Esophagus squamous epithelium (tissue), 5 donors: ENCODE results near the gene P2RX6. TPM values are rescaled to one million over a fixed set of nuclear protein-coding genes. Genes with fewer than 3 reads are reported as not detected.
"Not testable (repeated sequence)": the region's sequence is repeated elsewhere in the genome, so short reads cannot be mapped to it uniquely, and the experiment has no call there.

ENCODE experiments used
- DNase-seq: peaks from one replicate; lab custom pipeline; 2025; lab: John Stamatoyannopoulos, UW
- H3K27ac ChIP-seq, 4 donors: fragments of 200-600 bp; sonication (generic); one replicate each; pipeline ENCODE4 v1.5.1; 2016 to 2019; ENCODE audit warnings: mild to moderate bottlenecking in 1 of 4
- H3K27me3 ChIP-seq, 4 donors: fragments of 200-600 bp; sonication (generic); 1 replicate in 3 of 4; 2 replicates in 1 of 4; pipeline versions ENCODE4 v1.5.1 to v1.6.0; 2017 to 2021; ENCODE audit warnings: antibody characterized with exemption in 1 of 4
- H3K36me3 ChIP-seq, 3 donors: fragments of 200-600 bp; sonication (generic); one replicate each; pipeline ENCODE4 v1.5.1; 2016 to 2019
- H3K4me1 ChIP-seq, 3 donors: fragments of 200-600 bp; sonication (generic); one replicate each; pipeline ENCODE4 v1.5.1; 2017 to 2019
- H3K4me3 ChIP-seq, 4 donors: fragments of 200-600 bp; sonication (generic); 1 replicate in 3 of 4; 2 replicates in 1 of 4; pipeline ENCODE4 v1.5.1; 2016 to 2019; ENCODE audit warnings: mild to moderate bottlenecking in 2 of 4, moderate library complexity in 1 of 4
- H3K9me3 ChIP-seq, 3 donors: fragments of 200-600 bp; sonication (generic); one replicate each; pipeline ENCODE4 v1.5.1; 2016 to 2019
- CTCF ChIP-seq, 6 experiments: fragments of 450-650 bp in 4 of 6; fragments of 200-600 bp in 2 of 6; sonication (generic) in 2 of 6; IDR thresholded peaks; one replicate each; pipeline ENCODE4 v1.5.1; 2016 to 2019; ENCODE audit warnings: antibody characterized with exemption in 6 of 6, mild to moderate bottlenecking in 4 of 6, moderate library complexity in 4 of 6
- POLR2A ChIP-seq, 4 donors: fragments of 450-650 bp; IDR thresholded peaks; one replicate each; pipeline ENCODE4 v1.6.1; 2017; ENCODE audit warnings: antibody characterized with exemption in 4 of 4, mild to moderate bottlenecking in 4 of 4, moderate library complexity in 3 of 4
- WGBS, 2 donors: methylation state at CpG; one replicate each; pipeline ENCODE4 v1.1.5; 2018; 5-methylcytosine and 5-hydroxymethylcytosine counted together
- intact Hi-C: fragments of 100-400 bp; cut with DNase I; formaldehyde crosslinking; loops from one replicate; pipeline ENCODE4 v1.15.0; 2022
- total RNA-seq, 4 donors: library from RNA; depleted of rRNA; stranded (reverse); fragments of >200 nt; gene quantifications; one replicate each; pipeline ENCODE4 v1.1.0, GENCODE V29; 2016
- donor health status: DM: yes; HTN: yes; CAD: no.

The P2RX6 gene
- total RNA-seq, 4 donors from 2014 or later = 0.18 to 0.76 (median 0.50) TPM; not detected in 1

- TF ChIP-seq POLR2A (IDR thresholded peaks at IDR 0.05) = no peak
- Histone ChIP-seq H3K36me3 (no peaks in the 10 kb centered on the region), H3K27me3 (peaks cover 0 to 14% (median 0%) of the 10 kb centered on the region in 4 donors), H3K4me1 (no peaks in the 10 kb centered on the region), H3K27ac (no peak overlapping the region), H3K9me3 (no peaks in the 10 kb centered on the region), H3K4me3 (no peak overlapping the region)
- 73 to 86% methylated on average over 6 to 7 of the region's 11 CpGs for WGBS, 2 donors
- DNase-seq = no peak
- intact Hi-C loops = no loop called here
Measured at GRCh38 chr22:21054714-21055563, 40.0 kb downstream of the P2RX6 start.

- no peaks in the 10 kb centered on the region for H3K36me3 ChIP-seq
- no peak for DNase-seq
- H3K4me1 ChIP-seq = no peaks in the 10 kb centered on the region
- H3K27me3 ChIP-seq = peaks cover 0 to 14% (median 0%) of the 10 kb centered on the region in 4 donors
- H3K9me3 ChIP-seq = no peaks in the 10 kb centered on the region
- no peak for TF ChIP-seq POLR2A (IDR thresholded peaks at IDR 0.05)
- TF ChIP-seq CTCF (IDR thresholded peaks at IDR 0.05) = no peak
- intact Hi-C loops = no loop called here
- WGBS, 2 donors = 66% methylated on average over 4 of the region's 4 CpGs; no CpG with 5 or more reads in 1 of the 2 donors
- H3K27ac ChIP-seq = no peak overlapping the region
- no peak overlapping the region for H3K4me3 ChIP-seq
Measured at GRCh38 chr22:21055564-21055834, 40.5 kb downstream of the P2RX6 start.

- no peaks in the 10 kb centered on the region for H3K36me3 ChIP-seq
- H3K9me3 ChIP-seq = no peaks in the 10 kb centered on the region
- no peak overlapping the region for H3K27ac ChIP-seq
- DNase-seq = no peak
- intact Hi-C loops = no loop called here
- H3K4me3 ChIP-seq = no peak overlapping the region
- peaks cover 0 to 14% (median 0%) of the 10 kb centered on the region in 4 donors for H3K27me3 ChIP-seq
- TF ChIP-seq POLR2A (IDR thresholded peaks at IDR 0.05) (no peak), CTCF (IDR thresholded peaks at IDR 0.05) (no peak)
- H3K4me1 ChIP-seq = no peaks in the 10 kb centered on the region
- 7 to 44% methylated on average over 3 to 4 of the region's 7 CpGs for WGBS, 2 donors
Measured at GRCh38 chr22:21055880-21056319, 40.9 kb downstream of the P2RX6 start.

- H3K27me3 ChIP-seq, H3K4me1 ChIP-seq, H3K36me3 ChIP-seq, DNase-seq, H3K27ac ChIP-seq, H3K4me3 ChIP-seq, intact Hi-C loops, H3K9me3 ChIP-seq: not testable (repeated sequence)
- 84 to 100% methylated on average over 2 of the region's 8 CpGs for WGBS, 2 donors
Measured at GRCh38 chr22:21060363-21060762, 45.4 kb downstream of the P2RX6 start.

GRCh38 chr22:21061660-21062321 is 46.8 kb downstream of the P2RX6 start:
- WGBS, 2 donors = 83 to 89% methylated on average over 13 to 14 of the region's 18 CpGs
- H3K27me3 ChIP-seq, DNase-seq, H3K9me3 ChIP-seq, H3K4me1 ChIP-seq, H3K27ac ChIP-seq, H3K4me3 ChIP-seq, H3K36me3 ChIP-seq, intact Hi-C loops: not testable (repeated sequence)

GRCh38 chr22:21064425-21064824 is 49.5 kb downstream of the P2RX6 start:
- H3K4me3 ChIP-seq, H3K9me3 ChIP-seq, H3K27ac ChIP-seq, DNase-seq, H3K36me3 ChIP-seq, H3K4me1 ChIP-seq, H3K27me3 ChIP-seq, intact Hi-C loops: not testable (repeated sequence)
- 77 to 78% methylated on average over 11 of the region's 11 CpGs for WGBS, 2 donors
